HepG2 (cell line): Measurements from ENCODE around the gene CREB1. TPM values are rescaled to one million over a fixed set of nuclear protein-coding genes. Genes with fewer than 3 reads are reported as not detected.
A peak's percentile ranks its signal among the peaks of the same experiment; 100 is the strongest.

Experiments used
- ARNT ChIP-seq: fragments of 450-650 bp; IDR thresholded peaks from 2 replicates; pipeline ENCODE4 v1.6.1; 2017
- GRHL1 ChIP-seq: sonication (generic); formaldehyde crosslinking; conservative IDR thresholded peaks from 2 replicates; pipeline ENCODE4 v1.8.0; 2022; ENCODE audit warnings: missing genetic modification reagents
- HINFP ChIP-seq: sonication (generic); formaldehyde crosslinking; IDR thresholded peaks from 2 replicates; pipeline ENCODE4 v1.4.0; 2020; ENCODE audit warnings: low read depth, mild to moderate bottlenecking, missing genetic modification reagents
- KMT2A ChIP-seq: sonication (generic); formaldehyde crosslinking; IDR thresholded peaks from 2 replicates; pipeline ENCODE4 v1.4.0; 2020; ENCODE audit warnings: missing genetic modification reagents
- LCORL ChIP-seq, 2 experiments: fragments of 450-650 bp in 1 of 2; sonication (generic) in 1 of 2; formaldehyde crosslinking in 1 of 2; IDR thresholded peaks; 2 replicates each; pipeline versions ENCODE4 v1.5.0 to v1.6.1; 2017 to 2020; ENCODE audit warnings: antibody characterized with exemption in 1 of 2, missing genetic modification reagents in 1 of 2
- MED8 ChIP-seq: sonication (generic); formaldehyde crosslinking; IDR thresholded peaks from 2 replicates; pipeline ENCODE4 v1.8.1; 2023; ENCODE audit warnings: mild to moderate bottlenecking, missing genetic modification reagents; ENCODE audit not compliant: insufficient replicate concordance
- MIXL1 ChIP-seq: IDR thresholded peaks from 2 replicates; pipeline ENCODE4 v1.6.1; 2016
- PATZ1 ChIP-seq: sonication (generic); formaldehyde crosslinking; IDR thresholded peaks from 2 replicates; pipeline ENCODE4 v1.4.0; 2020; ENCODE audit warnings: missing genetic modification reagents
- RBM22 ChIP-seq: fragments of 200-400 bp; formaldehyde crosslinking; optimal IDR thresholded peaks from 2 replicates; pipeline ENCODE3; 2017; ENCODE audit warnings: mild to moderate bottlenecking, low read length, moderate library complexity
- SKI ChIP-seq: fragments of 450-650 bp; IDR thresholded peaks from one replicate; pipeline ENCODE4 v1.6.1; 2018; ENCODE audit warnings: mild to moderate bottlenecking; ENCODE audit not compliant: partially characterized antibody
- SRF ChIP-seq: IDR thresholded peaks from 2 replicates; pipeline ENCODE4 v1.6.1; 2011; ENCODE audit warnings: mild to moderate bottlenecking, low read depth, low read length, moderate library complexity
- TBP ChIP-seq: sonication (generic); formaldehyde crosslinking; IDR thresholded peaks from 2 replicates; pipeline ENCODE4 v1.5.0; 2020; ENCODE audit warnings: missing genetic modification reagents
- ZNF180 ChIP-seq: sonication (generic); formaldehyde crosslinking; IDR thresholded peaks from 2 replicates; pipeline ENCODE4 v1.4.0; 2020; ENCODE audit warnings: low read depth, missing genetic modification reagents, borderline replicate concordance
- ZSCAN29 ChIP-seq: sonication (generic); formaldehyde crosslinking; conservative IDR thresholded peaks from 2 replicates; pipeline ENCODE4 v1.4.0; 2020; ENCODE audit warnings: mild to moderate bottlenecking, missing genetic modification reagents
- polyA plus RNA-seq, 8 experiments: library from polyadenylated mRNA; depleted of rRNA in 3 of 8; stranded (reverse) in 7 of 8; unstranded in 1 of 8; fragments of >200 nt; fragmentation: Illumina TruSeq in 4 of 8; extraction: Trizol in 4 of 8; gene quantifications; 2 replicates each; pipeline versions ENCODE4 v1.2.1 to v1.2.3, GENCODE V29; 2011 to 2016; ENCODE audit warnings: low read depth in 4 of 8, missing spikeins in 1 of 8, mixed read lengths in 1 of 8; ENCODE audit not compliant: insufficient read depth in 1 of 8
- total RNA-seq, 5 experiments: library from RNA; depleted of rRNA; stranded (reverse); fragments of >200 nt; fragmentation: Illumina TruSeq; extraction: Trizol; gene quantifications; 2 replicates each; pipeline ENCODE4 v1.2.3, GENCODE V29; 2016; ENCODE audit warnings: low read depth in 1 of 5
- TF ChIP-seq, protein P1 (sequence below): sonication (generic); formaldehyde crosslinking; IDR thresholded peaks from 2 replicates; pipeline ENCODE4 v1.4.0; 2020; ENCODE audit warnings: mild to moderate bottlenecking, missing genetic modification reagents

Gene CREB1
- total and polyA plus RNA-seq, 2 of the 13 experiments (the other 11 are each of a cell fraction or from before 2014, with no cell fraction given), result 51.8 to 51.9 TPM

GRCh38 chr2:207530160-207531031 is 634 bp downstream of the CREB1 start (continued):
- no peak for TF ChIP-seq HINFP
- TF ChIP-seq, protein P1, sequence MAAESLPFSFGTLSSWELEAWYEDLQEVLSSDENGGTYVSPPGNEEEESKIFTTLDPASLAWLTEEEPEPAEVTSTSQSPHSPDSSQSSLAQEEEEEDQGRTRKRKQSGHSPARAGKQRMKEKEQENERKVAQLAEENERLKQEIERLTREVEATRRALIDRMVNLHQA (CRISPR knock-in tag), result no peak
- TF ChIP-seq SRF, result no peak
- 0 out of 2 replicates have a peak, but pooled peaks have one; percentile 33 for TF ChIP-seq KMT2A (CRISPR knock-in tag)
- TF ChIP-seq TBP, result no peak
- peak; percentile 60 for TF ChIP-seq PATZ1 (CRISPR knock-in tag)
- TF ChIP-seq SKI, result no peak
- TF ChIP-seq LCORL (IDR thresholded peaks at IDR 0.05), result 0 out of 2 replicates have a peak, but pooled peaks have one; percentile 19
- TF ChIP-seq LCORL (CRISPR knock-in tag; IDR thresholded peaks at IDR 0.05), result no peak
- TF ChIP-seq ZNF180, result no peak
- TF ChIP-seq MIXL1 (CRISPR knock-in tag), result no peak
- TF ChIP-seq MED8 (CRISPR knock-in tag), result peak; percentile 5
- no peak for TF ChIP-seq ARNT
- TF ChIP-seq GRHL1 (CRISPR knock-in tag), result no peak
- no peak for TF ChIP-seq RBM22
- TF ChIP-seq ZSCAN29 (CRISPR knock-in tag), result no peak
